Activated T-cell treated with anti-CD3 and anti-CD28 coated beads, Interleukin-2, amount 50 U/mL, for 72 hours (primary cell): ENCODE measurements around the gene HAUS3. TPM values are rescaled to one million over a fixed set of nuclear protein-coding genes. Genes with fewer than 3 reads are reported as not detected.

Source experiments
- ATAC-seq, 2 donors: fragments of 150-1000 bp; cut with Tn5 transposase; replicated peaks in 1 of 2; 2 replicates each; pipeline ENCODE4 v1.10.0; 2021; ENCODE audit warnings: moderate library complexity in 2 of 2, mild to moderate bottlenecking in 1 of 2
- DNase-seq, 2 donors: peaks; one replicate each; pipeline ENCODE4 v3.0.0; 2021 to 2022; ENCODE audit warnings: mixed read lengths in 1 of 2
- H3K27ac Mint-ChIP-seq: one replicate; pipeline ENCODE4 v1.8.0; 2022; ENCODE audit warnings: mild to moderate bottlenecking, moderate library complexity, mixed read lengths
- H3K27me3 Mint-ChIP-seq: one replicate; pipeline ENCODE4 v1.8.0; 2022; ENCODE audit warnings: low read depth, mixed read lengths
- H3K36me3 Mint-ChIP-seq, 2 donors: one replicate each; pipeline ENCODE4 v1.8.0; 2022; ENCODE audit warnings: mixed read lengths in 2 of 2, mild to moderate bottlenecking in 1 of 2; ENCODE audit not compliant: insufficient read depth in 2 of 2
- H3K4me1 Mint-ChIP-seq: one replicate; pipeline ENCODE4 v1.8.0; 2022; ENCODE audit warnings: low read depth, mixed read lengths
- H3K4me3 Mint-ChIP-seq, 2 donors: one replicate each; pipeline ENCODE4 v1.8.0; 2022; ENCODE audit warnings: mild to moderate bottlenecking in 2 of 2, mixed read lengths in 2 of 2, moderate library complexity in 2 of 2
- H3K9me3 Mint-ChIP-seq, 2 donors: one replicate each; pipeline ENCODE4 v1.8.0; 2022; ENCODE audit warnings: mixed read lengths in 2 of 2
- total RNA-seq, 2 donors: library from RNA; stranded (reverse); gene quantifications; one replicate each; pipeline ENCODE4 v1.2.3, GENCODE V29; 2022

Gene HAUS3
- total RNA-seq, 2 donors from 2014 or later, result 21.0 to 21.7 TPM

- ATAC-seq (no peak), DNase-seq (no peak)
- H3K36me3 Mint-ChIP-seq, result no peaks in the 10 kb centered on the region
- H3K4me1 Mint-ChIP-seq, result no peaks in the 10 kb centered on the region
- H3K4me3 Mint-ChIP-seq, result no peak overlapping the region
- H3K27me3 Mint-ChIP-seq, result no peaks in the 10 kb centered on the region
- H3K27ac Mint-ChIP-seq, result no peak overlapping the region
- H3K9me3 Mint-ChIP-seq, result no peaks in the 10 kb centered on the region
These were observed 30.9 kb upstream of the HAUS3 start for GRCh38 chr4:2272828-2273120.

DNA sequence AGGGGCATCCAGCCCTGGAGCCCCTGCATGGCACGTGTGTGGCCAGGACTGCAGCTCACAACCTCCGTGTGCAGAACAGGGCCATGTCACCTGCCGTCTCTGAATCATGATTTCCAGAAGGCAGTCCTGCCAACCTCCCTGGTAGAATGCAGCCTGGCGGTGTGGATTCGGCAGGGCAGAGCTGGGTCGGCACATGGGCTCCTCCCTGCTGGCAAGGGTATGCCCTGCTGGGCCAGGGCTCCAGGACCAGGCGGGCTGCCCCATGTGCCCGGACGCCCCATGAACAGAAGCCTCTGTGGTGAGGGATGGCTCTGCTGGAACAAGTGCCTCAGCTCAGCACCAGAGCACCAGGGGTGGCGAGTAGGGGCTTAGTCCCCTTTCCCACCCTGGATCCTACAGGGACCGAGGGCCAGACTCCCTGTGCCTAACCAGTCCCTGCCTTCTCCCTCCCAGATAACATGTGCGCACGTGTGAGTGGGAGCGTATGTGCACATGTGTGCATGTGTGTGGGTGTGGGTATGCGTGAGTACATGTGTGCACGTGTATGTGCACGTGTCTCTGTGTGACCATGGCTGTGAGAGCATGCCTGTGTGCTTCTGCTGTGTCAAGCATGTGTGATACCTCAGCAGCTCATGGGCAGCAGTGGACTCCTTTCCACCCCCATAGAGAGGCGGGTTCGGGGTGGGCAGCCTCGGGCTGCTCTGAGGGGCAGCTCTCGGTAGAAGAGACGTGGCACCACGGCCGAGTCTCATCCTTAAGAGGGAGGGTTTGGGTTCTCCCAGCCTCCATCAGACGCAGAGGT is 30.3 kb upstream of the HAUS3 start:
- no peaks in the 10 kb centered on the region for H3K9me3 Mint-ChIP-seq
- DNase-seq (no peak), ATAC-seq (no peak)
- no peaks in the 10 kb centered on the region for H3K4me1 Mint-ChIP-seq
- H3K27me3 Mint-ChIP-seq, result no peaks in the 10 kb centered on the region
- no peak overlapping the region for H3K27ac Mint-ChIP-seq
- no peaks in the 10 kb centered on the region for H3K36me3 Mint-ChIP-seq
- no peak overlapping the region for H3K4me3 Mint-ChIP-seq

DNA sequence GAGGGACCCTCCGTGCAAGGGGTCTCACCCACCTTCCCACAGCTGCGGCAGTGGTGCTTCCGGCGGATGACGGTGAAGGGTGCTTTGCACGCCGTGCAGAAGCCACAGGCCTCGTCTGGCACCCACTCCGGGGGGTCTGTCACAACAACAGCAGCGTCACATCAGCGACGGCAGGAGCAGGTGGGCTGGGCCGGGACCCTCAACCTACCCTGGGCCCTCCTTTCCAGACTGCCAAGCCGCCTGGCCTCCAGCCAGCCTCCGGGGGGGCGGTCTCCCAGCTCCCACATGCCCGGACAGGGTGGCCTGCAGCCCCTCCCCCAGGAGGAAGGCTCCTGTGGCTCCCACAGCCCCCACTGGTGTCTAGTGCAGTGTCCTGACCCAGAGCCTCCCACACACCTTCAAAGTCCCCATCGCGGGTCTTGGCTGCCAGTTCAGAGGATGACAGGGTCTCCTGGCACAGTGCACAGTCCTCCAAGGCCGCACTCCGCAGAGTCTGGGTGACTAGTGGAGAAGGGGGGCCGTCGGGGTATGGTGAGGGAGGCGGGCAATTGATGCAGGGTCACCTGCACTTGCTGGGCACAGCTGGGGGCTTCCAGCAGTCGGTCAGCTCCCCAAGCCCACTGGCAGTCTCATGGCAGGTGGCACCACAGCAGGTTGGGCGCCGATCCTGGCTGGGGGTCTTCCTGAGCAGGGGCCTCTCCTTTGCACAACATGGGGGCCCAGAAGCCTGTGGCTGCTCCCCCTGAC is 29.5 kb upstream of the HAUS3 start:
- H3K36me3 Mint-ChIP-seq, result no peaks in the 10 kb centered on the region
- no peak overlapping the region for H3K4me3 Mint-ChIP-seq
- no peaks in the 10 kb centered on the region for H3K9me3 Mint-ChIP-seq
- ATAC-seq, result no peak
- H3K27me3 Mint-ChIP-seq, result no peaks in the 10 kb centered on the region
- H3K27ac Mint-ChIP-seq, result no peak overlapping the region
- no peak for DNase-seq
- no peaks in the 10 kb centered on the region for H3K4me1 Mint-ChIP-seq

- DNase-seq (no peak), ATAC-seq (no peak)
- H3K4me1 Mint-ChIP-seq, result no peaks in the 10 kb centered on the region
- H3K27me3 Mint-ChIP-seq, result no peaks in the 10 kb centered on the region
- H3K4me3 Mint-ChIP-seq, result no peak overlapping the region
- no peaks in the 10 kb centered on the region for H3K9me3 Mint-ChIP-seq
- H3K27ac Mint-ChIP-seq, result no peak overlapping the region
- H3K36me3 Mint-ChIP-seq, result no peaks in the 10 kb centered on the region
These were observed 28.6 kb upstream of the HAUS3 start for GRCh38 chr4:2270341-2271165.

- H3K27ac Mint-ChIP-seq, result no peak overlapping the region
- H3K27me3 Mint-ChIP-seq, result no peaks in the 10 kb centered on the region
These were observed 27.8 kb upstream of the HAUS3 start for GRCh38 chr4:2269618-2270163.

DNA sequence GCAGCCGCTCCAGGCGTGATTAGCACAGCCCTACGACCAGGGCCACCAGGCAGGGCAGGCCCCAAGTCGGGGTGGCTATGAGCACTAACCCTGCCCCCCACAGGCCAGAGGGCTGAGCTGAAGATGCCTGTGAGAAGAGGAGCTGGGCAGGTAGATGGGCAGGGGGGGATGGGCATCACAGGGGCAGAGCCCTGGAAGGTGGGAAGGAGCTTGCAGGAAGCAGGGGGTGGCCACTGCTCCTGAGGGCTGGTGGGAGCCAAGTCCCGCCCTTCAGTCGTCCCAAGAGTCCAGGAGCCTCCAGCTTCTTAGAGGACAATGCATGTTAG is 27.2 kb upstream of the HAUS3 start:
- no peaks in the 10 kb centered on the region for H3K36me3 Mint-ChIP-seq
- H3K27ac Mint-ChIP-seq, result no peak overlapping the region
- H3K4me3 Mint-ChIP-seq, result no peak overlapping the region
- H3K9me3 Mint-ChIP-seq, result no peaks in the 10 kb centered on the region
- H3K27me3 Mint-ChIP-seq, result no peaks in the 10 kb centered on the region
- DNase-seq, result no peak
- no peak for ATAC-seq
- no peaks in the 10 kb centered on the region for H3K4me1 Mint-ChIP-seq

More at GRCh38 chr4:2269618-2270163, 27.8 kb upstream of the HAUS3 start:
- no peak for DNase-seq
- Mint-ChIP-seq H3K4me1 (no peaks in the 10 kb centered on the region), H3K9me3 (no peaks in the 10 kb centered on the region), H3K4me3 (no peak overlapping the region), H3K36me3 (no peaks in the 10 kb centered on the region)
- no peak for ATAC-seq

- ATAC-seq, result no peak
- H3K4me1 Mint-ChIP-seq, result no peaks in the 10 kb centered on the region
These were observed 26.7 kb upstream of the HAUS3 start for GRCh38 chr4:2268357-2269205.

GRCh38 chr4:2267841-2268240 is 25.9 kb upstream of the HAUS3 start:
- ATAC-seq, result no peak
- Mint-ChIP-seq H3K4me1 (no peaks in the 10 kb centered on the region), H3K9me3 (no peaks in the 10 kb centered on the region), H3K36me3 (no peaks in the 10 kb centered on the region), H3K27me3 (no peaks in the 10 kb centered on the region), H3K4me3 (no peak overlapping the region), H3K27ac (no peak overlapping the region)
- no peak for DNase-seq

More at GRCh38 chr4:2268357-2269205, 26.7 kb upstream of the HAUS3 start:
- no peak for DNase-seq
- Mint-ChIP-seq H3K36me3 (no peaks in the 10 kb centered on the region), H3K4me3 (no peak overlapping the region), H3K9me3 (no peaks in the 10 kb centered on the region), H3K27me3 (no peaks in the 10 kb centered on the region), H3K27ac (no peak overlapping the region)

GRCh38 chr4:2267320-2267811 is 25.4 kb upstream of the HAUS3 start:
- no peak for DNase-seq
- Mint-ChIP-seq H3K36me3 (no peaks in the 10 kb centered on the region), H3K4me1 (no peaks in the 10 kb centered on the region), H3K27ac (no peak overlapping the region), H3K4me3 (no peak overlapping the region), H3K27me3 (no peaks in the 10 kb centered on the region), H3K9me3 (no peaks in the 10 kb centered on the region)
- no peak for ATAC-seq

DNA sequence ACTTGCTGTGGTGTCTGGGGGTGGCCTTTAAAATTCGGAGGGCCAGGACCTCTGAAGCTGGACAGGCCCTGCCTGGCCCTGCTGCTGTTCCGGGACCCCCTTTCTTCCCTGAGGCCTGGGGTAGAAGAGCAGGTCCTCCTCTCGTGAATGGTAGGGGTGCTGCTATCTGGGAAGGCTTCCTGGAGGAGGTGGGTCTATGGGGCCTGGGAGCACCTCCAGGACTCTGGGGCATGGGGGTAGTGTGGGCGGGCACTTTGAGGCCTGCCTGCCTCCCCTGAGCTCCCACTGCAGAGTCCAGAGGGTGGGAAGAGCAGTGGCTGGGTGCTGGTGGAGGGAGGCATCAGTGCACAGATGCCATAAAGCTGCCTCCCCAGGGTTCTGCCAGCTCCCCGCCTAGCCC is 24.9 kb upstream of the HAUS3 start:
- no peaks in the 10 kb centered on the region for H3K4me1 Mint-ChIP-seq
- no peak overlapping the region for H3K27ac Mint-ChIP-seq
- H3K36me3 Mint-ChIP-seq, result no peaks in the 10 kb centered on the region
- no peaks in the 10 kb centered on the region for H3K9me3 Mint-ChIP-seq
- ATAC-seq (no peak), DNase-seq (no peak)
- no peak overlapping the region for H3K4me3 Mint-ChIP-seq
- H3K27me3 Mint-ChIP-seq, result no peaks in the 10 kb centered on the region

GRCh38 chr4:2266181-2266580 is 24.3 kb upstream of the HAUS3 start:
- no peak for DNase-seq
- H3K36me3 Mint-ChIP-seq, result no peaks in the 10 kb centered on the region
- ATAC-seq, result no peak
- no peak overlapping the region for H3K4me3 Mint-ChIP-seq
- no peak overlapping the region for H3K27ac Mint-ChIP-seq
- no peaks in the 10 kb centered on the region for H3K27me3 Mint-ChIP-seq
- H3K4me1 Mint-ChIP-seq, result no peaks in the 10 kb centered on the region
- no peaks in the 10 kb centered on the region for H3K9me3 Mint-ChIP-seq
